Activated CD4-positive, alpha-beta T cell treated with anti-CD3 and anti-CD28 coated beads, Interleukin-2, amount 10 ng/mL, durations not matched to agents 24 days and 14 days (primary cell): ENCODE measurements around the gene ZC3H15. TPM values are rescaled to one million over a fixed set of nuclear protein-coding genes. Genes with fewer than 3 reads are reported as not detected.
A peak's percentile ranks its signal among the peaks of the same experiment; 100 is the strongest.
"Not testable (repeated sequence)": the region's sequence is repeated elsewhere in the genome, so short reads cannot be mapped to it uniquely, and the experiment has no call there.

Experiments
- DNase-seq: peaks from one replicate; pipeline ENCODE4 v3.0.0; 2022
- H3K27ac Mint-ChIP-seq: one replicate; pipeline ENCODE4 v1.8.0; 2022; ENCODE audit warnings: mild to moderate bottlenecking, mixed read lengths
- H3K27me3 Mint-ChIP-seq: one replicate; pipeline ENCODE4 v1.8.0; 2022; ENCODE audit warnings: mixed read lengths
- H3K36me3 Mint-ChIP-seq: one replicate; pipeline ENCODE4 v1.8.0; 2022; ENCODE audit warnings: low read depth, mild to moderate bottlenecking, mixed read lengths
- H3K4me1 Mint-ChIP-seq: one replicate; pipeline ENCODE4 v1.8.0; 2021; ENCODE audit warnings: mixed read lengths
- H3K4me3 Mint-ChIP-seq: one replicate; pipeline ENCODE4 v1.8.0; 2022; ENCODE audit warnings: mild to moderate bottlenecking, moderate library complexity, mixed read lengths
- H3K9me3 Mint-ChIP-seq: one replicate; pipeline ENCODE4 v1.8.0; 2021; ENCODE audit warnings: mixed read lengths
- intact Hi-C: fragments of 100-400 bp; cut with micrococcal nuclease; formaldehyde crosslinking; loops from one replicate; pipeline ENCODE4 v1.15.1; 2023
- total RNA-seq: library from RNA; stranded (reverse); gene quantifications from 2 replicates; pipeline ENCODE4 v1.2.3, GENCODE V29; 2022

Gene ZC3H15
- total RNA-seq, 1 donor from 2014 or later: 103 TPM

- DNase-seq, H3K9me3 Mint-ChIP-seq, H3K4me3 Mint-ChIP-seq, H3K36me3 Mint-ChIP-seq, intact Hi-C loops, H3K27ac Mint-ChIP-seq, H3K27me3 Mint-ChIP-seq, H3K4me1 Mint-ChIP-seq: not testable (repeated sequence)
These were observed 13.2 kb upstream of the ZC3H15 start for GRCh38 chr2:186472722-186473493.

GRCh38 chr2:186474239-186474638 lies 11.8 kb upstream of the ZC3H15 start:
- H3K27ac Mint-ChIP-seq, intact Hi-C loops, H3K27me3 Mint-ChIP-seq, H3K4me3 Mint-ChIP-seq, H3K9me3 Mint-ChIP-seq, H3K4me1 Mint-ChIP-seq, DNase-seq, H3K36me3 Mint-ChIP-seq: not testable (repeated sequence)

DNA sequence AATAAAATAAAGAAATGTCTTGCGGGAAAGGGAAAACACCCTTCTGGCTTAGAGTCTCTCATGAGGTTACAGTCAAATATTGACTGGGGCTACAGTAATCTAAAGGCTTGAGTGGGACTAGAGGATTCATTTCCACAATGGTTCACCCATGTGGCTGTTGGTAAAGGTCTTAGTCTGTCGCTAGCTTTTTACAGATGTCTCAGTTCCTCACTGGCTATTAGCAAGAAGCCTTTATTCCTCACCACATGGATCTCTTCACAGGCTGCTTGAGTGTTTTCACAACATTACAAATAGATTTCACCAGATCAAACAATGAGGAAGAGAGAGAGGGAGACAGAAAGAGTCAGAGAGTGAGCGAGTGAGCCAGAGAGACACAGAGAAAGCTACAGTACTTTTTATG lies 8.3 kb upstream of the ZC3H15 start:
- H3K4me1 Mint-ChIP-seq: peaks cover 5% of the 10 kb centered on the region
- no peak overlapping the region for H3K27ac Mint-ChIP-seq
- peaks cover 6% of the 10 kb centered on the region for H3K9me3 Mint-ChIP-seq
- intact Hi-C loops: no loop called here
- no peaks in the 10 kb centered on the region for H3K36me3 Mint-ChIP-seq
- H3K27me3 Mint-ChIP-seq: no peaks in the 10 kb centered on the region
- DNase-seq: no peak
- no peak overlapping the region for H3K4me3 Mint-ChIP-seq

- H3K9me3 Mint-ChIP-seq: peaks cover 6% of the 10 kb centered on the region
- H3K4me3 Mint-ChIP-seq: no peak overlapping the region
- H3K27ac Mint-ChIP-seq: no peak overlapping the region
- H3K36me3 Mint-ChIP-seq: no peaks in the 10 kb centered on the region
- H3K4me1 Mint-ChIP-seq: peaks cover 22% of the 10 kb centered on the region
- no peaks in the 10 kb centered on the region for H3K27me3 Mint-ChIP-seq
- intact Hi-C loops: no loop called here
- DNase-seq: no peak
These were observed 5.1 kb upstream of the ZC3H15 start for GRCh38 chr2:186480991-186481390.

GRCh38 chr2:186484062-186484735 lies 1.9 kb upstream of the ZC3H15 start:
- peaks cover 12% of the 10 kb centered on the region for H3K36me3 Mint-ChIP-seq
- DNase-seq: no peak
- H3K9me3 Mint-ChIP-seq: peaks cover 6% of the 10 kb centered on the region
- peak overlapping the region; percentile 66 for H3K4me3 Mint-ChIP-seq
- H3K27ac Mint-ChIP-seq: no peak overlapping the region
- intact Hi-C loops: no loop called here
- H3K4me1 Mint-ChIP-seq: peaks cover 37% of the 10 kb centered on the region
- no peaks in the 10 kb centered on the region for H3K27me3 Mint-ChIP-seq

DNA sequence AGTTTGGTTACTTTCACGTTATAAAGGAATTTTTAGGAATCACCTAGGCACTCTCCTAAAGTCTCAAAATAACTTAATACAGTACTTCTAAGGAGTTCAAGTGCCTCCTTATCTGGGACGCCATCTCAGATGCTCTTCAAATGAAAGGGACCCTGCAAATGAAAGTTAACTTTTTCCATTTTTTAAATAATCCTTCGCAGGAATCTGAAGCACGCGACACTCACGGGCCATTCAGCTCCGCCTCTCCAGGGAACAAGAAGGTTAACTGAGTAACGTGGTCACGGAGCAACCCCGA lies 537 bp upstream of the ZC3H15 start:
- H3K36me3 Mint-ChIP-seq: peaks cover 14% of the 10 kb centered on the region
- H3K9me3 Mint-ChIP-seq: peaks cover 6% of the 10 kb centered on the region
- DNase-seq: no peak
- peak overlapping the region; percentile 95 for H3K4me3 Mint-ChIP-seq
- intact Hi-C loops: no loop called here
- peak overlapping the region; percentile 99 for H3K27ac Mint-ChIP-seq
- peaks cover 44% of the 10 kb centered on the region for H3K4me1 Mint-ChIP-seq
- H3K27me3 Mint-ChIP-seq: no peaks in the 10 kb centered on the region

- Mint-ChIP-seq H3K4me3 (peak overlapping the region; percentile 95), H3K27me3 (no peaks in the 10 kb centered on the region), H3K27ac (peak overlapping the region; percentile 99), H3K36me3 (peaks cover 17% of the 10 kb centered on the region), H3K4me1 (peaks cover 56% of the 10 kb centered on the region), H3K9me3 (no peaks in the 10 kb centered on the region)
- no peak for DNase-seq
- intact Hi-C loops: loop anchor here (1.0 kb wide), 3 partner anchors 17 to 154 kb away; partner anchors contain the start of gene ITGAV
These were observed 889 bp downstream of the ZC3H15 start for GRCh38 chr2:186486651-186487647.

DNA sequence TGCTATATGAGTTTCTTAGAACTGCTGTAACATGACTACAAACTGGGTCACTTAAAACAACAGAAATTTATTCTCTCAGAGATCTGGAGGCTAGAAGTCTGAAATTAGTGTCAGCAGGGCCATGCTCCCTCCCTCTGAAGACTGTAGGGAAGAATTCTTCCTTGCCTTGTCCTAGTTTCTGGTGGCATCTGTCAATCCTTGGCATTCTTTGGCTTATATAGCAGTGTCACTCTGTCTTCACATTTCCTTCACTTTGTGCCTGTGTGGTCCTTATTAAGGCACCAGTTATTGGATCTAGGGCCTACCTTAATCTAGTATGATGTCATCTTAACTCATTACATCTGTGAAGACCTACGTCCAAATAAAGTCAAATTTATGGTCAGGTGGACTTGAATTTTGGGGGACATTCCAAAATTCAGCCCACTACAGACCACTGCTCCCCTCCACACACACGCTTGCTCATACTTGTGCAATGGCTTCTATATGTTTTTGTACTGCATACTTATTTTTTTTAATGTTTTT lies 7.6 kb downstream of the ZC3H15 start:
- H3K4me1 Mint-ChIP-seq: peaks cover 43% of the 10 kb centered on the region
- no peak overlapping the region for H3K4me3 Mint-ChIP-seq
- peaks cover 43% of the 10 kb centered on the region for H3K36me3 Mint-ChIP-seq
- no peaks in the 10 kb centered on the region for H3K27me3 Mint-ChIP-seq
- H3K27ac Mint-ChIP-seq: no peak overlapping the region
- intact Hi-C loops: no loop called here
- no peak for DNase-seq
- H3K9me3 Mint-ChIP-seq: no peaks in the 10 kb centered on the region

DNA sequence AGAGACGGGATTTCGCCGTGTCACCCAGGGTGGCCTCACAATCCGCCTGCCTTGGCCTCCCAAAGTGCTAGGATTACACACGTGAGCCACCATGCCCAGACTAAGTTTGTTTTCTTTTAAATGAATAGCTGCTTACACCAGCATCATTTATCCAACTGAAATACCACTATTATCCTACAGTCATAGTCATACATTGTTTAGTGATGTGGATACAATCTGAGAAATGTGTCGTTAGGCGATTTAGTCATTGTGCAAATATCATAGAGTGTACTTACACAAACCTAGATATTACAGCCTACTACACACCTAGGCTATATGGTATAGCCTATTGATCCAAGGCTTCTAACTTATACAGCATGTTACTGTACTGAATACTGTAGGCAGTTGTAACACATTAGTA lies 10.3 kb downstream of the ZC3H15 start:
- H3K27ac Mint-ChIP-seq: no peak overlapping the region
- no peaks in the 10 kb centered on the region for H3K27me3 Mint-ChIP-seq
- no peaks in the 10 kb centered on the region for H3K9me3 Mint-ChIP-seq
- peaks cover 50% of the 10 kb centered on the region for H3K36me3 Mint-ChIP-seq
- H3K4me3 Mint-ChIP-seq: no peak overlapping the region
- peaks cover 33% of the 10 kb centered on the region for H3K4me1 Mint-ChIP-seq
- no peak for DNase-seq
- intact Hi-C loops: no loop called here

DNA sequence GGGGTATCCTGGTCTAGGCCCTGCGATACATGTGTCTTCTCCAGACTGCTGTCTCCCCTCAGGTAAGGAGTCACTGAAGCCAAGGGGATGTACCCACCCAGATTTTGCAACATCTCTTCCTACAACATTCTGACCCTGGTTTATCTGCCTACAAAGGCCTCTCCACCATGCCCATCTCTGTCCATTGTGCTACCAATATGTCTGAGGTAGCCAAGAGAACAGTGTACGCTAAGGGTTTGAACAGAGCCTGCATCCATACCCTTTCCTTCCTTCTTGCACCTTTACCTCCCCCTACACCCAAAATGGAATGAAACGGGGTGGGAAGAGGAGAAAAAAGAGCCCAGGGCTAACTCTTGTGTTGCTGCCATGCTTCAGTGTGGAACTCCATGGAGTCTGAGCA lies 11.9 kb downstream of the ZC3H15 start:
- H3K27me3 Mint-ChIP-seq: no peaks in the 10 kb centered on the region
- intact Hi-C loops: no loop called here
- H3K27ac Mint-ChIP-seq: no peak overlapping the region
- peaks cover 22% of the 10 kb centered on the region for H3K4me1 Mint-ChIP-seq
- no peak overlapping the region for H3K4me3 Mint-ChIP-seq
- H3K36me3 Mint-ChIP-seq: peaks cover 54% of the 10 kb centered on the region
- no peak for DNase-seq
- H3K9me3 Mint-ChIP-seq: no peaks in the 10 kb centered on the region

GRCh38 chr2:186498834-186499233 lies 12.8 kb downstream of the ZC3H15 start:
- Mint-ChIP-seq H3K27me3 (no peaks in the 10 kb centered on the region), H3K27ac (no peak overlapping the region), H3K4me3 (no peak overlapping the region), H3K36me3 (peaks cover 53% of the 10 kb centered on the region), H3K4me1 (peaks cover 15% of the 10 kb centered on the region), H3K9me3 (no peaks in the 10 kb centered on the region)
- intact Hi-C loops: no loop called here
- no peak for DNase-seq

DNA sequence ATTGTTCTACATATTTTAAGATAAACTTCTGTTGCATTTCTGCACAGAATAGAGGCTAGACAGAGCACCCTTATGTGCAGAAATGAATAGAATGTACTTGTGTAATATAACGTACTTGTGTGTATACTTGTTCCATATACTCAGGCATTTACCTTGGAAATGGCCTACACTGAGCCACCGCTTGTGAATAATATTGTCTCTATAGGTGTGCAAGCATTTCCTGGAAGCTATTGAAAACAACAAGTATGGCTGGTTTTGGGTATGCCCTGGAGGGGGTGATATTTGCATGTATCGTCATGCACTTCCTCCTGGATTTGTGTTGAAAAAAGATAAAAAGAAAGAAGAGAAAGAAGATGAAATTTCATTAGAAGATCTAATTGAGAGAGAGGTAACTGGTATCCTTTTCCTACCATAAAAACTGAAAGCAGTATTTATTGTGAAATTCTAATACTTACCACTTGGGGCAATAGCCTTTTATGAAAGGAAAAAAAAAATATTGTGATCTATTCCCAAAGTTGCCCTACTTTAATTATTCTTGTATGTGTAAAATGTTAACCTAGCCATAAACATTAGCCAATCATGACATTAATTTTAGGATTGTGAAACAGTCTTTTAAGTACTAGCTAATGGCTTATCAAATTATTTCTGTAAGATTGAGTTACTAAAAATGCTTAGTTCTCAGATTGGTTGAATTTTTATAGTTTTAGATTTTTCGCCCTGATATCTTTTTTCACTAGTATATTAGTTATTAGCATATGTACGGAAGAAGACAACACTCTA lies 18.0 kb downstream of the ZC3H15 start:
- Mint-ChIP-seq H3K4me3 (no peak overlapping the region), H3K9me3 (no peaks in the 10 kb centered on the region), H3K27ac (no peak overlapping the region), H3K36me3 (peaks cover 63% of the 10 kb centered on the region), H3K4me1 (peaks cover 15% of the 10 kb centered on the region), H3K27me3 (no peaks in the 10 kb centered on the region)
- intact Hi-C loops: loop anchor here (1.0 kb wide), 2 partner anchors 18 to 137 kb away; partner anchors contain the start of gene ZC3H15
- DNase-seq: no peak

DNA sequence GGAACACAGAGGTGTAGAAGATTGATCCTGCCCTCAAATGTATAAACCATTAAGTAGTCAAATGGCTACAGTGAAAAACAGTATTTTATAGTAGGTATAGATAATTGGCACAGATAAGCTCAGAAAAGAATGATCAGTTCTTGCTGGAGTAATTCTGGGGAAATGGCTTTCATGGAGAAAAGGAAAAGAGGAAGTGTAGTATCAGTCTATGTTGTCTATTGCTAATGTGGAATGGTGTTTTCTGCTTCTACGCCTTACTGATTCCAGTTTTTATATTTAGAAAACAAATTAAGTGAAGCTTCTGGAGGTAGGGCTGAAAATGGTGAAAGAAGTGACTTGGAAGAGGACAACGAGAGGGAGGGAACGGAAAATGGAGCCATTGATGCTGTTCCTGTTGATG lies 22.2 kb downstream of the ZC3H15 start:
- no peak for DNase-seq
- intact Hi-C loops: loop anchor here (5.0 kb wide), 2 partner anchors 79 to 184 kb away; partner anchors contain the start of gene FAM171B
- Mint-ChIP-seq H3K4me3 (no peak overlapping the region), H3K4me1 (peaks cover 9% of the 10 kb centered on the region), H3K9me3 (no peaks in the 10 kb centered on the region), H3K27me3 (no peaks in the 10 kb centered on the region), H3K36me3 (peaks cover 49% of the 10 kb centered on the region), H3K27ac (peak overlapping the region; percentile 6)
